D341Med (cell line): ENCODE data around the gene CDC42SE1.

Experiments
- DNase-seq: peaks from one replicate; pipeline ENCODE4 v3.0.0; 2012; ENCODE audit warnings: low spot score

Gene CDC42SE1

DNA sequence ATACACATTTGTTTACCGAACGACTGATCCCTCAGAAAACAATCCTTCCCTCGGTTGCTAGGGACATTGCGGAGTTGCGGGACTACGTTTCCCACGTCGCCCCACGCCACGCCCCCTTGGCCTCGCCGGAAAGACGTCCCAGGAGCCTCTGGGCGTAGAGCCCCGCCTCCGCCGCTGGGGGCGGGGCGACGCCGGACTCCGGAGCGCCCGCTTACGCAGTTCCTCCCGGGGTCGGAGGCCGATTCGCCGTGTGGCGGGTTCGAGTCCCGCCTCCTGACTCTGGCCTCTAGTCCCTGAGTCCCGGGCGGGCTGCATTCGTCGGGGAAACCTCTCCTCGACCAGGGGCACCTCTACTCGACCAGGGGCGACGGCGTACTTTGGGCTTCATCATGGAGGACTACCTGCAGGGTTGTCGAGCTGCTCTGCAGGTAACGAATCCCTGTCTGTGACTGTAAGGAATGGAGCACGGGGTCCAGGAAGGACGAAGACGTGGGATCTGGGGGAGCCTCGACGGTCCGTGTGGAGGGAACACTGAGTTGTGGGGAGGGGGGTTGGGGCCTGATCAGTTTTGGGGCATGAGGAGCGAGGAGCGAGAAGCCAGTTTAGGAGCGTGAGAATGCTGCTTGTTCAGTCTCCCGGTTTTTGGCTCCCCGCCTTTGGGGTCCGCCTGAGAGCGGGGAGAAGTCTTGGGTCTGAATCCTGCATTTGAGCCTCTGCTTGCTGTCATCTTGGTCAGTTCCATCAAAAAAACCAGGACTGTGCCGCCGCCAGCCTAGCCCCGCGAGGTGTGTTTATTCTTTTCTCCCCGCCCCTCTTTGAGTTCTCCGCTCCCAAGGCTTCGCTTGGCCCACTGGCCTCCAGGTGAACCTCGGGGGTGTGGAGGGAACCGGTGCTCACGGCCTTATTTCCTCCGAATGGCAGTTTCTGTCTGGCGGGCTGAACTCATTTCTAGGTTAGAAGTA lies 50.9 kb downstream of the CDC42SE1 start, which contains the start of gene PRUNE1:
Gene PRUNE1 (plus strand): TSS at position 206 of the 962 bp plus-strand sequence. CDS start 184 bp downstream, at position 390.
- peak; percentile 100 for DNase-seq

GRCh38 chr1:151007853-151008243 lies 51.6 kb downstream of the CDC42SE1 start:
- no peak for DNase-seq

DNA sequence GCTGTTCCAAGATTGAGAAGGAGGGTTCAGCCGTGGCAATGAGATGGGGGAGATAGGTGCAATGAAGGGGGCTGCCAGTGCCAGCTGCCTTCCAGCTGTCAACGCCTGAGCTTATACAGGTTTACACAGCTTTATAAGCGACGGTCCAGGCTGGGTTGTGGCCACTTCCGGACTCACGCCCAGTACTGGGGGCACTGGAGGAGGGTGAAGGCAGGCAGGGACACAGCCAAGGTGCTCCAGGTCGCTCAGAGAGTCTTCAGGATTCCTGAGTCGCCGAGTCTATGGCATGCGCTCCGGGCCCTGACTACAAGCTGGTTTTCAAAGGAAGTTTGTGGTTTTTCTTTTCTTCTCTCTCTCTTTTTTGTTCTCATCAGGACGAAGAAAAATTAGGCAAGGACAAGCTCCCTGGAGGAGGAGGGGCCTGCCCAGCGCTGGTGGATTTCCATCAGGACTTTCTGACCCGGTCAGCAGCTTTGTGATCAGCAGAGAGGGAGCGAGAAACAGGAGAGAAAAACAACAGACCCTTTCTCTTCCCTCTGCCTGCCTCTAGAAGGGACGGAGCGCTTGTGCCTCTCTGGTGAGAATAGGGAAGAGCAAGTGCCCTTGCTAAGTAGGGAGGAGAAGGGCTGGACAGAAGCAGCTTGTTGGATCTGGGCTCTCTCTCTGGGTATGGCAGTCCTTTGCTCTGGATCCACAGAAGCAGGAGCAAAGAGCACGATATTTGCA lies 52.9 kb downstream of the CDC42SE1 start, which contains the start of gene MINDY1:
Gene MINDY1 (minus strand): TSS at position 576 of the 726 bp plus-strand sequence. CDS start 4,285 bp downstream, outside the sequence.
- peak; percentile 84 for DNase-seq

DNA sequence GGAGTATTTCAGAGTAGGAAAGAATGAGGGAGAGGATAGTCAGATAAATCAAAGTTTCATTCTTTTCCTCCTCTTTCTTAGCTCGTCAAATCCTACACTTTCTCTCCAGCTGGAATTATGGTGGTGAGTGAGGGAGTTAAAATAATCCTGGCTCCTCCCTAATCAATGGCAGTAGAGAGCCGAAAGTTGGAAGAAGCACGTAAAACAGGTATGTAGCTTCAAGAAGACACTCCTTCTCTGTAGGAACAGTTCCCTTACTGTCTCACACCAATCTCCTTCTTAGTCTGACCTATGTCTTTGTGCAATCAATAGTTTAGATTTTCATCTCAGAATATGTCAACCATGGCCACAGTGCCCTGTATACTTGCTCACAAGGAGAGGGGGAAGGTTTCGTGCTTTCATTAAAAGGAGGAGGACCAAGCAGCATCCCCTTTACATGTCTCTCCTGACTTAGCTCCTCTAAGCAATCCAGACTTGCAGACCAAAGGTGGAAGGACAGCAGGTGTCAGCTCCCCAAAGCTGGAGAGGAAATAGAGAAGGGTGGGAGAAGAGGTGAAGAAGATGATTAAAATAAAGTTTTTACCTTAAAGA lies 53.6 kb downstream of the CDC42SE1 start:
- no peak for DNase-seq

DNA sequence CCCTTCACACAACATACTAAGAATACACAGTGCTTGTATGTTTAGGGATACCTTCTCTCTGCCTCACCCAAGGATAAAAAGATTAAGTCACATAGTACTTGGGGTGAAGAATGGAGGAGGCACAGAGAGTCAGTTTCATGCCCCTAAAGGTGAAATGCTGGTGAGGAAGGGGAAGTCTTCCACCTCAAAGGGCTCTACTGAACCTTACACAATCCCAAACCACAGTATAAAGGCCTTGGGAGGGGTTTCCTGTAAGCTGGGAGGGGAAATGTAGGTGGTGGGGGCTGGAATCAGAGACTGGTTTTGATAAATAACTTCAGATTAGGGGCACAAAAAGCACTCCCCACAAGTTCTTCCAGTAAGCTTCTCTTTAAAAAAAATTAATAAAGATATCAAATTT lies 56.2 kb downstream of the CDC42SE1 start:
- no peak for DNase-seq

DNA sequence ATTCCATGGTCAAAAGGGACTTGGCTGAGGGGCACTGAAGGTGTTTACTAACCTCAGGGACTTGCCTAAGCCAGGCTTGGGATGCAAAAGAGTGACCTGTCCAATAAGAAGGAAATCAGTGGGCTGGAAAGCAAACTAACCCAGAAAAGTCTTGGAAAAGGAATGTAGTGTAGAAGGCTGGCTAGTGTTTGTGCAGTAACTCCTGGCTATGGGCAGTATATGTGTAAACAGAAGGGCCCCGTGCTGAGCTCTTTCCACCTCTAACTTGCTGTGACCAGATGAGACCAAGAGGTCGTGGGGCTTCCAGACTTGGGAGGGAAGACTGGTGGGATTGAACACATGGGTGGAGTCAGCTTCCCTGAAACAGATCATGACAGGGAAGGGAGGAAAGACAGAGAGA lies 56.8 kb downstream of the CDC42SE1 start:
- DNase-seq: no peak

DNA sequence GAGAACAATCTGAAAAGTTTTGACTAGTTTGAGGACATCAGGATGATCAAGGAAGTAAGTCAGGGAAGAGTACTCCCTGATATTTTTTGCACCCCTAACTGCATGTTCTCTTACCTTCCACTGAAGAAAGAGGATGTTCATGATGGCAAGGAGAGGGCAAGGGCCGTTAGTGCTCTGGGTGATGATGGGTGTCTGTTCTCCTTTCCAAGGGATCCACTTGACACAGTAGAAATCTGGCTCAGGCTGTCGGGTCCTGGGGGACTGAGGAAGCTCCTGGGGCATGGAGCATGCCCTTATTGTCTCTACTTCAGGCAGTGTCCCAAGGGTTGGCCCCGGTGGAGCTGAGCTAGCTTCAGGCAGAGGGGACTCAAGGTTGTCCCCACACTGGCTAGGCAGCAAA lies 57.4 kb downstream of the CDC42SE1 start:
- DNase-seq: no peak

DNA sequence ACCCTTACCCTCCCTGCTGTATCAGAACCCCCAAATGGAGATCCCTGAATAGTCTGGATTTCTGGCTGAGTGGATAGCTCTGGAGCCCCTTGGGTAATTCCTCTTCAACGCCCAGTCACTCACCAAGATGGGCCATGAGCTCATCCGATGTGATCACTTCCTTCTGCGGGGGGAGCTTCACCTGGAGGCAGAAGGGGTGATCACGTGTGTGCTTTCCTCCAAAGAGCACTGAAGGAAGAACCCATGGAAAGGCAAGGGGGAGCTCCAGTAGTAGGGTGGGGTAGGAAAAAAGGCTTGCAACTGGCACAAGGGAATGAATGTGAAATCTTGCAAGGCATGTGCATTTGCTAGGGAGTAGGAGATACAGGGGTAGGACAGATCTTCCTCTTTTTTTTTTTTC lies 57.8 kb downstream of the CDC42SE1 start:
- no peak for DNase-seq
